Activated T-helper 1 cell treated with Interleukin-2 at 50 U/mL for 16 hours (primary cell): ENCODE measurements around the gene PBX3.

Source experiments
- DNase-seq: peaks from one replicate; pipeline ENCODE4 v3.0.0-alpha.2; 2020; ENCODE audit warnings: low read depth

Gene PBX3

DNA sequence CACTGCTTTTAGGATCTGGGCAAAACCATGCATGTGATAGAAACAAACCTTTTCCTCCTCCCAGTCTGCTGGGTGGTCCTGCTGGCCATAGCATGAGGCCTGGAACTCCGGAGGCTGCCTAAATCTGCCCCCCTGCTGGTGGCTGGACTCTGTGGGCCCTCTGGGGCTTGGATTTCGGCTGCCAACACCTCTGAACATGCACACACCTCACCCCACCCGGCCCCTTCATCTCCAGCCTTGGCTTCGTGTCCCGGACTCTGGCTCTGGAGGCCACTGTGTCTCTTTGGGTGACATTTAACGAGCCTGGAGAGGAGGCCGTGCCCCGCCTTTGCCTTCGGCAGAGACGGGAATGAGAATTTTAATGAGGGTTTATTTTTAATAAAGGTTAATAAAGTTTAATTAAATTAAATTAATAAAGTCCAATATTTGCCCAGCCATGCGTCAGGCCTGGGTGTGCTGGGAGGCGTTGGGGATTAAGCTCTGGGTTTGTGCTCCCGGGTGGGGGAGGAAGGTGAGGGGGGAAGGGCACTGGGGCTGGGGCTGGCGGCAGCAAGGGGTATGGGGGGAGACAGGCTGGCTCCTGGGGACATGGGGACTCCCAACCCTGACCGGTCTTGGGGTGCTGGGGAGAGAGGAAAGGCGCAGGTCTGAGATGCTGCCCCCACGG lies 251.8 kb downstream of the PBX3 start:
- no peak for DNase-seq

DNA sequence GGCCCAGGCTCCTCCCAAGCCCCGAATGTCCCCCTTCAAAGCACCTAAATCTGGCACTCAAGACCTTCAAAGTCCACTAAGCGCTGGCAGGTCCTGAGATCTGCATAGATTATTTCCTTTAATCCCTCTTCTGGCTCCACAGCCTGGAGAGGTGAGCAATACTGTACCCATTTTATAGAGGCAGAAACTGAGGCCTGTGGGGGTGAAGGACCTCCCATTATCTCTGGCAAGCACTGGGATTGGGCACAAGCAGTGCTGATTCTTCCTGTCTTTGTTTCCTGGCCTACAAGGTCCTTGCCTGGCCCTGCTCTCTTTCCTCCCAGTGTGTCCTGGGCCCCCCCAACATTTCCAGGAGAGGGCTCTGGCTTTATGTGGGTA lies 252.3 kb downstream of the PBX3 start:
- DNase-seq, result no peak

- DNase-seq, result no peak
Observed at GRCh38 chr9:126000256-126000655, 253.1 kb downstream of the PBX3 start.

GRCh38 chr9:126000731-126001580 lies 253.8 kb downstream of the PBX3 start:
- DNase-seq, result no peak

DNA sequence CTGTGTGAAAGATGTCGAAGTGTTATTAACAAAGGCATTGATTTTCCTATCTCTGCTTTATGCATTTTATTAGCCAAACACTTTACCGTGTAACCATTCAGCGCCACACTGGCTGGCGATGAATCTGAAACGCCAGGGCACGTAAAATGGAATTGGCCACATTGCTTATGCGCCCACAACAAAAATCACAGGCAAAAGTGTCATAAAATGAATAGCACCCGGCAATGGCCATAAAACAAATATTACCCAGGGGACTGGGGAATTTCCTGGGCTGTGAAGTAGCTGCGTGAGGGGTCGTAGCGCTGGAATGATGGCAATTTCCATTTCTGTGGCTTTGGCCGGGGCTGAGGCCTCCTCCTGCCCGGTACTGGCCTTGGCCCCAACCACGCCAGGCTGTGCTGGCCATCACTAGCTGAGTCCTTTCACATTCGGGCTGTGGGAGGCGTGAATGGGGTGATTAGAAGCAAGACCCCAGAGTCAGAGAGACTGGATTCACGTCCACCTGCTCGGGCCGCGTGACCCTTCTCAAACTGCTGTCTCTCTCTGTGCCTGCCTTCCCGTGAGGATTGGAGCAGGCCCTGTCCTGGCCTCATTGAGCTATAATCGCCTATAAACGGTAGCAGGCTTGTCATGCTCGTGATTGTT lies 254.5 kb downstream of the PBX3 start:
- DNase-seq, result no peak

DNA sequence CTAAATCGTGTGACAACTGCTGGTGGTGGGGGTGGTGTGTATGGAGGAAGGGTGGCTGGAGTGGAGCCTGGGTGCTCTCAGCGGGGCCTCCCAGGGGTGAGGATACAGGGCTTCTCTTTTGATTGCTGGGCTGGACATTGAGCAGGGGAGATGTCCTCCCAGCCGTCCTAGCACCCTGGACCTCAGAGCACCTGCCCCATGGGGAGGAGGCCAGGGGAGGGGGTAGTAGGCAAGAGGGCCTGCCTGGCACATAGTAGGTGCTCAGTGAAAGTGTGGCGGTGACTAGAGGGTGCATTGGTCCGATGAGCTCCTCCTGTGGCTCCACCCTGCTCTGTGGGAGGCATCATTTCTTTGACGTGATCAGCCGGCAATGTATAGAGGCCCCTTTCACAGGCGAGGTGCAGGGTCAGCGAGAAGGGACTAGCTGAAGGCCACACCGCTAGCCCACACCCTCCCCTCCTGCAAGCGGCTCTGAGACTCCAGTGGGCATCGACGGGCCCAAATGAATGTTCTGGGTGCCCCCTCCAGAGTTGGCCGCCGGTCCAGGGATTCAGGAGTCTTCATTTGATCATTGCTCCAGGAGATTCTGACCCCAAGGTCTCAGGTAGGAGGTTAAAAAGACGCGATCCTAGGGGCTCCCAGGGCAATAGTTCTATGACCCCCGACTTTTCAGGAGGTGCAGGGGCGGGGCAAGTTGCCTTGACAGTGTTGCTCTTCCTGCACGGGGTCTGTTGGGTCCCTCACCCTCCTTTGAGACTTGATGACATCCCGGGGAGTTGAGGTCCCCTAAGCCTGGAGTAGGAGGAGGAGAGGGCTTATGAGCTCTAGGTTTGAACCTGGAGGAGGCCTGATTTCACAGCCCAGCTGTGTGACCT lies 255.5 kb downstream of the PBX3 start:
- DNase-seq, result no peak

- no peak for DNase-seq
Observed at GRCh38 chr9:126009047-126009446, 261.9 kb downstream of the PBX3 start.

DNA sequence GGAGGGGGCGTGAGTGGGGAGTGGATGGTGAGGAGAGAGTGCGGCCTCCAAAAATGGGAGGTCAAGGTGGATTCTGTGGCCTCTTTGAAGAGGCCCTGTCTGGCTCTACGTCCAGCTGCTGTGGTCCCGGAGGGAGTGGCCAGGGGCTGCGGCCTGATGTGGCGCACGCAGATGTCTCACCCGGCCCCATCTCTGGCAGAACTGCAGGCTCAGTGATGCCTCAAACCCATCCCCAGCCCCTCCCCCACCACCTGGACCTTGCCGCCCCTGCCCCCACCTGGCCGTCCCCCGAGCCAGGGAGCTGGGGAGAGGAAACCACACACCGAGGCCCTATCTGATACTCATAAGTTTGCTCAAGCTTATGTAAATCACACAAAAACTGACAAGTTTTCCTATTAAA lies 267.6 kb downstream of the PBX3 start:
- no peak for DNase-seq

DNA sequence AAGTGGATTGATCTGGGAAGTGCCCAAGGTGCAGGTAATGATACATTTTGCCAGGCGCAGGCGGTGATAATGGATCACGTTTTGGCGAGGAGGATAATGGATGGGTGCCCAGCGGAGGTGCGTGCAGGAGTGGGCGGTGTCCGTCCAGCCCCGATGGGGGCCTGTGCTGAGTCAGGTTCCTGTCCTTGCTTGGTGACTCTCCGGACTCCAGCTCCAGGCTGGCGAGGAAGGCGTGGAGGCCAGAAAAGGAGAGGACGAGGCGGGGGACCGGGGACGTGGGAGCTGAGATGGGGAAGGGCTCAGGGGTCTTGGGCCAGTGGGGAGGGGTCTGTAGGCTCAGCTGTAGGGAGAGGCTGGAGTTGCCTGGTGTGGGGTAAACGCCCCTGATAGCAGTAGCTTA lies 268.3 kb downstream of the PBX3 start:
- DNase-seq, result no peak

DNA sequence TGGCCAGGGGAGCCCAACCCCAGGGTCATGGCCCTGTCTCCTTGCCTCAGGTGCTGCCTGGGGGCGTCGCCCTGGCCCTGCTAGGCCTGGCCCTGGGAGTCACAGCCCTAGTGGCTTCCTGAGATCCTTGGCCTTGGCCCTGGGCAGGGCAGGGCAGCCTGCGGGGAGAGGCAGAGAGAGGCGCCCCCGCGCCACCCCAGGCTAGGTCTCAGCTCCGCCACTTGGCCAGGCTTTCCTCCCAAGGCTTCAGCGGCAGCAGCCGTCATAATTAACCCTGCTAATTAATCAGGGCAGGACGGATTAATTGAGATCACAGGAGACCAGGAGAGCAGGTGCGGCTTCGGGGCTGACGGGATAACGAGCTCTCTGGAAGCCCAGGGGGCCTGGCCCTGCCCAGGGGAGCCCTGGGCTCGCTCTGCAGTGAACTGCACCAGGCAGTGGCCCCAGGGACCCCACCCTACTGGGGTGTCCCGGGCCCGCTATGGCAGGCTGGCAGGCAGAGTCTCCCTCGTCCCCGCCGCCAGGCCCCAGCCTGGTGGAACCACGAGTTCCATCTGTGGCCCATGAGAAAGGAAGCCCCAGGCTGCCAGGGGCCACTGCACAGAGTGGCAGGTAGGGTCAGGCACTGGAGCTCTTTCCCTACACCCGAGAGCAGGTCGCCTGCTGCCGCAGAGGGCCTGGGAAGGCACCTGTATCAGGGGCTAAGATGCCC lies 269.6 kb downstream of the PBX3 start:
- no peak for DNase-seq
